Measurements from ENCODE around the gene SEPTIN6.
A peak's percentile ranks its signal among the peaks of the same experiment; 100 is the strongest.

The SEPTIN6 gene

DNA sequence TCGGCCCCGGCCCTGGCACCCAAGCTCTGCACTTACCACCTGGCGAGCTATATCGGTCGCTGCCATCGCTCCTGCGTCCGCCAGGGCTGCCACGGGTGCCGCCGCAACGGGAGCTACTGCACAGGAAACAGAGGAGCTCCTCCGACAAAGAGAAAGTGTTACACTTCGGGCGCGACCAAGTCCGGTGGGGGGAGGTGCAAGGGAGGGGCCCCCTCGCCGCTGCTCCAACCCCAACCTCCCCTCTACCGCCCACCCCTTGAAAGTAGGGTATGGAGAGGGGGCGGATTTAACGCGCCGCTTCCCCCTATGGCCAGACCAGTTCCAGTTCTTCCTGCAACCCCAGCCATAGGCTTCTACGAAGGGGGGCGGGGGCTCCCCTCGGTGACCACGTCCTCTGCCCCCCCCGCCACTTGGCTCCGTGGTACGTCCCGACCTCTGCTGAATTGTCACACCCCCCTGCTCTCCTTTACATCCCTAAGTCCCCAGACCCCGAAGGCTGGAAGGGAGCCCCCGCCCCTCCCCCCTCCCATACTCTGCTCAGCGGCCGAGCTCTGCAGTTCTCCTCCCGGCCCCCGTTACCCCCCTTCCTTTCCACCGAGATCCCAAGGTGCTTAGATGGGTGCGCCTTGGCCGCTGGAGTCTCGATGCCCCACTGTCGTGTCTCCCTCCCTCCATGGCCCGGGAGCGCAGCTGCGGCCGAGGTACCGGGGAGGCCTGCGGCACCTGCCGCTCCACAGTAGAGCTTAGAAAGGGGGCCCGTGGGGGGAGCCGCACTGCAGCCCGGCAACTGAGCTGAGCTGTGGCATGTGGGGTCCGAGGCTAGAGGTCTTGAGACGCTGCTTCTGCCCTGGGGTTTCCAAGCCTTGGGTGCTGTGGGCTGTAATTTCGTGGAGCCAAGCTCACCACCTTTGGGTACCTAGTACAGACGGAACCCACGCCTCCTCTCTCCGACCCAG is at the start of gene SEPTIN6:
Gene SEPTIN6, minus strand, starts transcription at position 129 of the 956 bp plus-strand sequence. Its CDS starts 63 bp downstream, at position 66.
- TF ChIP-seq GATA2 (IDR thresholded peaks at IDR 0.05; ENCODE audit: low read depth, low read length) (peak; percentile 34; the same call in 1 of the 2 replicates), GATA3 (IDR thresholded peaks at IDR 0.05; ENCODE audit: low read depth, low read length) (no peak)

GRCh38 chrX:119738742-119739141 is 45.8 kb upstream of the SEPTIN6 start:
- TF ChIP-seq GATA3 (IDR thresholded peaks at IDR 0.05; ENCODE audit: low read depth, low read length): no peak
- TF ChIP-seq GATA2 (IDR thresholded peaks at IDR 0.05; ENCODE audit: low read depth, low read length): no peak

DNA sequence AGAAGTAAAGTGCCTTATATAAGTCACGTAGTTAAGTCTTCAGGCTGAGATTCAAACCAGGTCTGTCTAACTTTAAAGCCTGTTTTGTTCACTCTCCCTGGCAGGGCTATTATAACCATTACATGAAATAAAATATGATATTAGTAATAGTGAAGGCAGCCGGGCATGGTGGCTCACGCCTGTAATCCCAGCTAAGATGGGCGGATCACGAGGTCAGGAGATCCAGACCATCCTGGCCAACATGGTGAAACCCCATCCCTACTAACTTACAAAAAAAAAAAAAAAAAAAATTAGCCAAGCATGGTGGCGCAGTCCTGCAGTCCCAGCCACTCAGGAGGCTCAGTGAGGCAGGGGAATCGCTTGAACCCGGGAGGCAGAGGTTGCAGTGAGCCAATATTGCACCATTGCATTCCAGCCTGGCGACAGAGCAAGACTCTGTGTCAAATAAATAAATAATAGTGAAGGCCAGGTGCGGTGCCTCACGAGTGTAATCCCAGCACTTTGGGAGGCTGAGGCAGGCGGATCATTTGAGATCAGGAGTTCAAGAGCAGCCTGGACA is 43.3 kb upstream of the SEPTIN6 start:
- TF ChIP-seq GATA3 (IDR thresholded peaks at IDR 0.05; ENCODE audit: low read depth, low read length): no peak
- TF ChIP-seq GATA2 (IDR thresholded peaks at IDR 0.05; ENCODE audit: low read depth, low read length): no peak

DNA sequence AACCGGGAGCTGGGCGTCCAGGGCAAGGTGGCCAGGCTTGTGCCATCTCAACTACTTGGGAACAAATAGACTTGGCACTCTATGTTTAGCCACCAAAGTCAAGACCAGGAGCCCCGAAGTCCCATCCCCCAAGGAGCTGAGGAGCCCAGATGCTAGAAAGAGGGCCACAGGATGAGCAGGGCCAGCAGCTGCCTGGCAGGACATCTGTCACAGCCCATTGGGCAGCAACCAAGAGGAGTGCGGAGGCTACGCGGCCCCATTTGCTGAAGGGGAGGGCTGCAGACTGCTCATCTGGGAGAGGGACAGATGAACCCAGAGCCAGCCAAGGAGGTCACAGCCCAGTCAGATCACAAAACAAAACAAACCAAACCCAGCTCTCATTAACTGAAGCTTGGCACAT is 42.5 kb upstream of the SEPTIN6 start:
- no peak for TF ChIP-seq GATA2 (IDR thresholded peaks at IDR 0.05; ENCODE audit: low read depth, low read length)
- TF ChIP-seq GATA3 (IDR thresholded peaks at IDR 0.05; ENCODE audit: low read depth, low read length): no peak

GRCh38 chrX:119734897-119735339 is 42.0 kb upstream of the SEPTIN6 start:
- TF ChIP-seq GATA3 (IDR thresholded peaks at IDR 0.05; ENCODE audit: low read depth, low read length): no peak
- TF ChIP-seq GATA2 (IDR thresholded peaks at IDR 0.05; ENCODE audit: low read depth, low read length): no peak

DNA sequence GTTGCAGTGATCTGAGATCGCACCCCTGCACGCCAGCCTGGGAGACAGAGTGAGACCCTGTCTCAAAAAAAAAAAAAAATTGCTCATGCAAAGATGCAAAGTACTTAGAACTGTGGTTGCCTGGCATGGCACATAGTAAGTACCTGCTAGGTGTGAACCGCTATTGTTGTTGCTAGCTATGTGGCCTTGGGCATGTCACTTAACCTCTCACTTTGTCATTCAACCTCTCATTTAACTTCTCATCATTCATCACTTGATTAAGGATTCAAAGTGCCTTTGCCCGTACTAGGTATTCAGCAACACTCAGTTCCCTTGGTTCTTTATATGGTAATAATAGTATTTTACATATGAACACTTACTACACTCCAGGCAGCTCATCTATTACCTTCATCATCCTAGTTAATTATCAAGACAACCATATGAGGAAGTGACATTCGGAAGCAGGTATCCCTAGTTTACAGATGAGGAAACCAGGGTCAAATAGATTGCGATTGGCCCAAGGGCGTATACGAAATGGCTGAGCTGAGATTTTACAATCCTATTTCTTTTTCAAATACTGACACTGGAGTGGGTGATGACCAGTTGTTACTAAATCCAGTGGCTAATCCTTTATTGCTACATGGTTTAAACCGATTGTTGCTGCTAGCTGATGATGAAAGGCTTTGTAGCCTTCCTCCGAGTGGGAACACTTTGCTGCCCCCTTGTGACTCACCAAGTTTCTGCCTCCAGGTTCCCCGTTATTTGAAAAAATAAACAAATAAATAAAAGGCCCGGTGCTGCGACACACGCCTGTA is 36.6 kb upstream of the SEPTIN6 start:
- TF ChIP-seq GATA3 (IDR thresholded peaks at IDR 0.05; ENCODE audit: low read depth, low read length) (no peak), GATA2 (IDR thresholded peaks at IDR 0.05; ENCODE audit: low read depth, low read length) (no peak)

DNA sequence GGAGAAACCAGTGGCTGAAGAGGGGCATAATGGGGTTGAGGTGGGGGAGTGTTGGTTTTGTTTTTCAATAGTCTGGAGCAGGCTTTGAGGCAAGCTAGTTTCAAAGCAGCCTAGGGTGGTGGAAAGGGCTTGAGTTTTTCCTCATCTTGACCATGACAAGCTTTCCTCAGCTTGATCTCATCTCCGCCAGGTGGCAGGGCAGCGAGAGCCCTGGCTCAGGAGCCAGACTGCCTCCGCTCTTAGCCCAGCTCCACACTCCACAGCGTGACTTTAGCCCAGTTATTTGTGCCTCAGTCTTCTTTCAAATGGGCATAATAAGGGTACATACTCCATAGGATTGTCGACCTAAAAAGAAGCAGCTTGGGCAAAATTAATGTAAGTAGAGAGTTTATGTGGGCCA is 35.5 kb upstream of the SEPTIN6 start:
- TF ChIP-seq GATA2 (IDR thresholded peaks at IDR 0.05; ENCODE audit: low read depth, low read length) (no peak), GATA3 (IDR thresholded peaks at IDR 0.05; ENCODE audit: low read depth, low read length) (no peak)

DNA sequence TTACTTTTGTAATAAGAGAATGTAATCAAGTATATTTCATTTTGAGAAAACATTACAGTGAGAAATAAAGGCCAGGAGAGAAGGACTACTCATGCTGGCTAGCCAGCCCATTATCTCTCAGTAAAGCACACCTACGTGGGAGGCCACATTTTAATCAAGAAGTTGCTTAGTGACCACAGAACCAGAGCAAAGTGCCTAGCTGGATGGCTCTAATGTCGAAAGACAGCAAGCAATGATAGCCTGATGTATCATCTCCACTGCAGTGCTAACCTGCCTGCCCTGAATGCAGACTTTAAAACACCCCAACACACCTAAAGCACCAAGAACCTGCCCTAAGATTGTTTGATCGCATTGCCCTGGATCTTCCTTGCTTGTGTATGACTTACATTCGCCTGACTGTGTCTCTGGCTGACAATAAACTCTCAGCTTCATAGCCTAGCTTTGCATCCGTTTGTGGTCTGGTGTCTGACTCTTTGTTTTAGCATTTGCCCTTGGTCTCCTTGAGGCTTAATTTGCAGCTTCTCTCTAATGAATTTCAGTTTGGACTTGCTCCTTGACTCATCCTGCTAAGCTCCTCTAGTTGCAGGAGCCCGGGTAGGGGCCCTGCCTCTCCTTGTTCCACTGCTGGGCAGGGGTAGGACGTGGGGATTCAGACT is 34.1 kb upstream of the SEPTIN6 start:
- no peak for TF ChIP-seq GATA3 (IDR thresholded peaks at IDR 0.05; ENCODE audit: low read depth, low read length)
- no peak for TF ChIP-seq GATA2 (IDR thresholded peaks at IDR 0.05; ENCODE audit: low read depth, low read length)

GRCh38 chrX:119721926-119722325 is 29.0 kb upstream of the SEPTIN6 start:
- TF ChIP-seq GATA2 (IDR thresholded peaks at IDR 0.05; ENCODE audit: low read depth, low read length) (no peak), GATA3 (IDR thresholded peaks at IDR 0.05; ENCODE audit: low read depth, low read length) (no peak)

GRCh38 chrX:119721487-119721886 is 28.5 kb upstream of the SEPTIN6 start:
- TF ChIP-seq GATA2 (IDR thresholded peaks at IDR 0.05; ENCODE audit: low read depth, low read length) (no peak), GATA3 (IDR thresholded peaks at IDR 0.05; ENCODE audit: low read depth, low read length) (no peak)

DNA sequence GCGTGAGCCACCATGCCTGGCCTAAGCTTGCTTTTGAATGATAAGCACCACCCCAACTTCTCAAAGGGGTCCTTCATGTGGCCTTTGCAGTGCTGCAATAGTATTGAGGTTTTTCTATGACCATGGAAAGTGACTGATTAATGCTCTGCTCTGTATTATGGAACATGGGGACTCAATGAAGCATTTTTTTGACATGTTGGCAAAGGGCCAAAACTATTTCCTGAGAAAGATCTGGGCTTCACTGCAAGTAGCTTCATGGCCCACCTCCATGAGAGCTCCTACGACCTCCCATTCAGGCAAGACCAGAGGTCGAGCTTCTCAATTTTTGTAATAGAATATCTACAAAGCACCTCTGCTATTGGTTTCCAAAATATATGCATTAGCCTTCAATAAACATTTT is 16.7 kb upstream of the SEPTIN6 start:
- TF ChIP-seq GATA2 (IDR thresholded peaks at IDR 0.05; ENCODE audit: low read depth, low read length): no peak
- no peak for TF ChIP-seq GATA3 (IDR thresholded peaks at IDR 0.05; ENCODE audit: low read depth, low read length)

DNA sequence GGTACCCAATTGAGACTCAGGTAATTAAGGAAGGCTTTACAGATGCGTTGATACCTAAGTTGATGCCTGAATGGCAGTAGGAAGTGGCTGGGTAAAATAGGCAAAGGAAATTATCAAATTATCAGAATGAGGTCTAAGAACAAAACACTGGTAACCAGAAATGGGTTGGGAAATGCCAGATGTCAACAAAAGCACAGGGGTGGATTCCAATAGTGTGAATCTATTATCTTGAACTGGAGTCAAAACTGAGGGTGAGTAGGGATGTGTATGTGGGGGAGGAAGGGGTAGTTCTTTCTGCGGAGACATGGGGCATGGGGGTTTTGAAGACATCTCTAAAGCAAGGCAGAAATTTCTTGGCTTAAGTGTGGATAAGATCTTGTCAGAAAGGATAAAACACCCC is 16.0 kb upstream of the SEPTIN6 start:
- TF ChIP-seq GATA3 (IDR thresholded peaks at IDR 0.05; ENCODE audit: low read depth, low read length): no peak
- no peak for TF ChIP-seq GATA2 (IDR thresholded peaks at IDR 0.05; ENCODE audit: low read depth, low read length)

GRCh38 chrX:119706616-119707015 is 13.6 kb upstream of the SEPTIN6 start:
- TF ChIP-seq GATA3 (IDR thresholded peaks at IDR 0.05; ENCODE audit: low read depth, low read length): no peak
- no peak for TF ChIP-seq GATA2 (IDR thresholded peaks at IDR 0.05; ENCODE audit: low read depth, low read length)

DNA sequence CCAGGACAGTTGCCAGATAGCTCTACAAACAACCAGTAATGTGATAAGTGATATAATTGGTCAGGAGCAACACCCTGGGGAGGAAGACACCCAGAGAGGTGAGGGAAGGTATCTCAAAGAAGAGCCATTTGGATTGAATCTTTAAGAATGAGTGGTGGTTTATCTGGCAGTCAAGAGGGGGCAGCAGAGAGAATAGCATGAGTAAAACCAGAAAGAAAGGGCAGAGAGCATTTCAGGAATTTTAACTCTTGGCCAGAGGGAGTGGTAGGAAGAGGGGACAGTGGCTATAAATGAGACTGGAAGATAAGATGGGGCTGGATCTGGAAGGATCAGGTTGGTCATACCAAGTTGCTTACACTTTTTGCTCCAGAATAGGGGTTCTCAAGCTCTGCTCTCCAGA is 5.9 kb upstream of the SEPTIN6 start:
- no peak for TF ChIP-seq GATA3 (IDR thresholded peaks at IDR 0.05; ENCODE audit: low read depth, low read length)
- no peak for TF ChIP-seq GATA2 (IDR thresholded peaks at IDR 0.05; ENCODE audit: low read depth, low read length)

Measured in SH-SY5Y (cell line).